ENCODE data around the gene GPRIN1. TPM values are rescaled to one million over a fixed set of nuclear protein-coding genes. Genes with fewer than 3 reads are reported as not detected.

The GPRIN1 gene
- total RNA-seq, 2 donors from 2014 or later, result 0.27 to 2.0 TPM

- Histone ChIP-seq H3K27me3 (replicated peaks; ENCODE audit: insufficient read depth) (no peaks in the 10 kb centered on the region), H3K27ac (no peak overlapping the region), H3K4me1 (ENCODE audit: control insufficient read depth in 1 of 2, low read depth in 2 of 2) (no peaks in the 10 kb centered on the region), H3K36me3 (no peaks in the 10 kb centered on the region), H3K9me3 (no peaks in the 10 kb centered on the region), H3K4me3 (no peak overlapping the region)
- no peak for TF ChIP-seq CTCF (IDR thresholded peaks at IDR 0.05)
- ATAC-seq (ENCODE audit: insufficient number of reproducible peaks, low FRiP score, low read depth), result no peak
- DNase-seq (ENCODE audit: low spot score), result no peak
Observed at GRCh38 chr5:176611435-176611834, 1.5 kb upstream of the GPRIN1 start.

- ATAC-seq (ENCODE audit: insufficient number of reproducible peaks, low FRiP score, low read depth), result no peak
- TF ChIP-seq CTCF (IDR thresholded peaks at IDR 0.05), result no peak
- DNase-seq (ENCODE audit: low spot score), result no peak
- no peaks in the 10 kb centered on the region for H3K9me3 ChIP-seq
- H3K4me1 ChIP-seq (ENCODE audit: control insufficient read depth in 1 of 2, low read depth in 2 of 2), result no peaks in the 10 kb centered on the region
- H3K36me3 ChIP-seq, result no peaks in the 10 kb centered on the region
- peak overlapping the region; percentile 73 for H3K4me3 ChIP-seq
- no peak overlapping the region for H3K27ac ChIP-seq
- no peaks in the 10 kb centered on the region for H3K27me3 ChIP-seq (replicated peaks; ENCODE audit: insufficient read depth)
Observed at GRCh38 chr5:176610435-176610773, 448 bp upstream of the GPRIN1 start.

GRCh38 chr5:176608937-176609723 is 826 bp downstream of the GPRIN1 start:
- no peak for DNase-seq (ENCODE audit: low spot score)
- H3K27ac ChIP-seq, result no peak overlapping the region
- H3K9me3 ChIP-seq, result no peaks in the 10 kb centered on the region
- no peaks in the 10 kb centered on the region for H3K36me3 ChIP-seq
- peak overlapping the region; percentile 73 for H3K4me3 ChIP-seq
- no peak for ATAC-seq (ENCODE audit: insufficient number of reproducible peaks, low FRiP score, low read depth)
- H3K27me3 ChIP-seq (replicated peaks; ENCODE audit: insufficient read depth), result no peaks in the 10 kb centered on the region
- no peaks in the 10 kb centered on the region for H3K4me1 ChIP-seq (ENCODE audit: control insufficient read depth in 1 of 2, low read depth in 2 of 2)
- no peak for TF ChIP-seq CTCF (IDR thresholded peaks at IDR 0.05)

- no peak for DNase-seq (ENCODE audit: low spot score)
- Histone ChIP-seq H3K4me1 (ENCODE audit: control insufficient read depth in 1 of 2, low read depth in 2 of 2) (no peaks in the 10 kb centered on the region), H3K27me3 (replicated peaks; ENCODE audit: insufficient read depth) (no peaks in the 10 kb centered on the region), H3K4me3 (no peak overlapping the region), H3K9me3 (no peaks in the 10 kb centered on the region), H3K27ac (no peak overlapping the region), H3K36me3 (no peaks in the 10 kb centered on the region)
- no peak for ATAC-seq (ENCODE audit: insufficient number of reproducible peaks, low FRiP score, low read depth)
- TF ChIP-seq CTCF (IDR thresholded peaks at IDR 0.05), result no peak
Observed at GRCh38 chr5:176608142-176608705, 1.7 kb downstream of the GPRIN1 start.

- Histone ChIP-seq H3K36me3 (no peaks in the 10 kb centered on the region), H3K9me3 (no peaks in the 10 kb centered on the region), H3K4me1 (ENCODE audit: control insufficient read depth in 1 of 2, low read depth in 2 of 2) (no peaks in the 10 kb centered on the region), H3K27me3 (replicated peaks; ENCODE audit: insufficient read depth) (no peaks in the 10 kb centered on the region), H3K4me3 (no peak overlapping the region), H3K27ac (no peak overlapping the region)
- ATAC-seq (ENCODE audit: insufficient number of reproducible peaks, low FRiP score, low read depth) (no peak), DNase-seq (ENCODE audit: low spot score) (no peak)
- no peak for TF ChIP-seq CTCF (IDR thresholded peaks at IDR 0.05)
Observed at GRCh38 chr5:176606875-176607274, 3.1 kb downstream of the GPRIN1 start.
